H1 (cell line): ENCODE results near the gene BAG1.

Experiments used
- POLR2A ChIP-seq, 2 experiments: IDR thresholded peaks; 1 replicate in 1 of 2; 2 replicates in 1 of 2; pipeline ENCODE4 v1.6.1; 2011; ENCODE audit warnings: low read depth in 2 of 2, low read length in 2 of 2, mild to moderate bottlenecking in 2 of 2; ENCODE audit errors: control extremely low read depth in 1 of 2
- RXRA ChIP-seq: IDR thresholded peaks from 2 replicates; pipeline ENCODE4 v1.6.1; 2011; ENCODE audit warnings: low read depth, mild to moderate bottlenecking, low read length, moderate library complexity; ENCODE audit not compliant: insufficient read depth
- SP1 ChIP-seq: IDR thresholded peaks from 2 replicates; pipeline ENCODE4 v1.6.1; 2011; ENCODE audit warnings: low read depth, low read length
- TF ChIP-seq, protein P1 (sequence below), 3 experiments: IDR thresholded peaks; 1 replicate in 2 of 3; 2 replicates in 1 of 3; pipeline versions ENCODE4 v1.5.1 to v1.6.1; 2011; ENCODE audit warnings: low read length in 3 of 3, mild to moderate bottlenecking in 3 of 3, inconsistent platforms in 2 of 3, low read depth in 1 of 3, moderate library complexity in 1 of 3; ENCODE audit not compliant: insufficient read depth in 1 of 3; ENCODE audit errors: control extremely low read depth in 1 of 3

GRCh38 chr9:33264473-33265177, at the start of gene BAG1, which contains the start of gene CHMP5:
- peak; percentile 94 for TF ChIP-seq SP1
- peak in 1 of 2 experiments; percentile 66; a peak in 1 of 3 replicates for TF ChIP-seq POLR2A (IDR thresholded peaks at IDR 0.05; ENCODE audit: control extremely low read depth in 1 of 2, low read depth in 2 of 2, low read length in 2 of 2)
- TF ChIP-seq RXRA, result no peak
- TF ChIP-seq, protein P1, sequence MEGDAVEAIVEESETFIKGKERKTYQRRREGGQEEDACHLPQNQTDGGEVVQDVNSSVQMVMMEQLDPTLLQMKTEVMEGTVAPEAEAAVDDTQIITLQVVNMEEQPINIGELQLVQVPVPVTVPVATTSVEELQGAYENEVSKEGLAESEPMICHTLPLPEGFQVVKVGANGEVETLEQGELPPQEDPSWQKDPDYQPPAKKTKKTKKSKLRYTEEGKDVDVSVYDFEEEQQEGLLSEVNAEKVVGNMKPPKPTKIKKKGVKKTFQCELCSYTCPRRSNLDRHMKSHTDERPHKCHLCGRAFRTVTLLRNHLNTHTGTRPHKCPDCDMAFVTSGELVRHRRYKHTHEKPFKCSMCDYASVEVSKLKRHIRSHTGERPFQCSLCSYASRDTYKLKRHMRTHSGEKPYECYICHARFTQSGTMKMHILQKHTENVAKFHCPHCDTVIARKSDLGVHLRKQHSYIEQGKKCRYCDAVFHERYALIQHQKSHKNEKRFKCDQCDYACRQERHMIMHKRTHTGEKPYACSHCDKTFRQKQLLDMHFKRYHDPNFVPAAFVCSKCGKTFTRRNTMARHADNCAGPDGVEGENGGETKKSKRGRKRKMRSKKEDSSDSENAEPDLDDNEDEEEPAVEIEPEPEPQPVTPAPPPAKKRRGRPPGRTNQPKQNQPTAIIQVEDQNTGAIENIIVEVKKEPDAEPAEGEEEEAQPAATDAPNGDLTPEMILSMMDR (IDR thresholded peaks at IDR 0.05; ENCODE audit: control extremely low read depth in 1 of 3, insufficient read depth in 1 of 3, low read depth in 1 of 3, low read length in 3 of 3), result peak; percentile 8 to 33 (median 23); a peak in 2 of 4 replicates
